Measurements from ENCODE around the gene FGFR2.

DNA sequence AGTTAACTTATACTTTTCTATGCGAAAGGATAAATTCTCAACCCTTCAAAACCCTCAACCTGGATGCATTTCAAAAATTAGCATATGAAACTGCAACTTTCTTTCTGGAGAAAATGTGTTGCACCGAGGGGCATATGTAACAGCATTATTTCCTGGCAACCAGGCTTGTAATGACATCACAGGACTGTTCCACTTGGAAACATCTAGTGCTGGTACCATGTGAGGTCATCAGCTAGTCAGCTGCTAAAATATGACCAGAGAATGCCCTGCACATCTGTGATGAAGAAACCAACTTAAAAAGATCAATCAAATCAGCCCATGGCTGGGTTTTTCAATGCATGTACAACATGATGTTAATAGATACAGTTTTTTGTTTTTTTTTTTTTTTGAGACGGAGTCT lies 40.0 kb downstream of the FGFR2 start:
- TF ChIP-seq, protein P1, sequence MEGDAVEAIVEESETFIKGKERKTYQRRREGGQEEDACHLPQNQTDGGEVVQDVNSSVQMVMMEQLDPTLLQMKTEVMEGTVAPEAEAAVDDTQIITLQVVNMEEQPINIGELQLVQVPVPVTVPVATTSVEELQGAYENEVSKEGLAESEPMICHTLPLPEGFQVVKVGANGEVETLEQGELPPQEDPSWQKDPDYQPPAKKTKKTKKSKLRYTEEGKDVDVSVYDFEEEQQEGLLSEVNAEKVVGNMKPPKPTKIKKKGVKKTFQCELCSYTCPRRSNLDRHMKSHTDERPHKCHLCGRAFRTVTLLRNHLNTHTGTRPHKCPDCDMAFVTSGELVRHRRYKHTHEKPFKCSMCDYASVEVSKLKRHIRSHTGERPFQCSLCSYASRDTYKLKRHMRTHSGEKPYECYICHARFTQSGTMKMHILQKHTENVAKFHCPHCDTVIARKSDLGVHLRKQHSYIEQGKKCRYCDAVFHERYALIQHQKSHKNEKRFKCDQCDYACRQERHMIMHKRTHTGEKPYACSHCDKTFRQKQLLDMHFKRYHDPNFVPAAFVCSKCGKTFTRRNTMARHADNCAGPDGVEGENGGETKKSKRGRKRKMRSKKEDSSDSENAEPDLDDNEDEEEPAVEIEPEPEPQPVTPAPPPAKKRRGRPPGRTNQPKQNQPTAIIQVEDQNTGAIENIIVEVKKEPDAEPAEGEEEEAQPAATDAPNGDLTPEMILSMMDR (IDR thresholded peaks at IDR 0.05) = no peak
- TF ChIP-seq POLR2A (IDR thresholded peaks at IDR 0.05) = no peak
